ENCODE measurements around the gene GPHA2.
A peak's percentile ranks its signal among the peaks of the same experiment; 100 is the strongest.

Gene GPHA2

DNA sequence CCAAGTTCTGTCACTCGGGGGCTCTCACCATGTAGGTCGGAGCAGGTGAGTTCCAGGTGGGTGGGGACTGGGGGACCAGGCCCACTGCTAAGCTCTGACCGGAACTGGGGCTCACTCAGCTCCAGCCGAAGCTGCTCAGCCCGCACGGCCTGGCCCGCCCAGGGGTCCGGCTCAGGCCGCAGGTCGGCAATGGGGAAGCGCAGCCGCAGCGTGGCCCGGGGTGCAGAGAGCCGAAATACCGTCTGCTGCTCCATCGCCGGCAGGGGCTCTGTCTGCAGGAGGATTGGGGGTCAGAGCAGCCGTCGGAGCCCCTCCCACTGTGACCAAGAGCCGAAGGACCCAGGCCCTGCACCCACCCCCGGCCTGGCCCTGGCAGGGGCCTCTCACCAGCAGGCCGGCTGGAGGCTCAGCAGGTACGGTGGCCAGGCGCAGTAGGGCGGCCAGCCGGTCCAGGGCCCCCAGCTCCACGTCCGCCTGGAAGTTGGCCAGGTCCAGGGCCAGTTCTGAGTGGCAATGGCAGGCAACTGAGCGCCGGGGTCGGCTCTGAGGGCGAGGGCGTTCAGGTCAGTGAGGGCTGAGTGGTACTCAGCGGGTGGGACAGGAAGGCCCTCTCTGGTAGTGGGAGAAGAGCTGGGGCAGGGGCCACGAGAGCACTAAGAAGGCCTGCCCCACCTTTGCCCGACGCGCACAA lies 25.9 kb downstream of the GPHA2 start:
- no peak for DNase-seq

DNA sequence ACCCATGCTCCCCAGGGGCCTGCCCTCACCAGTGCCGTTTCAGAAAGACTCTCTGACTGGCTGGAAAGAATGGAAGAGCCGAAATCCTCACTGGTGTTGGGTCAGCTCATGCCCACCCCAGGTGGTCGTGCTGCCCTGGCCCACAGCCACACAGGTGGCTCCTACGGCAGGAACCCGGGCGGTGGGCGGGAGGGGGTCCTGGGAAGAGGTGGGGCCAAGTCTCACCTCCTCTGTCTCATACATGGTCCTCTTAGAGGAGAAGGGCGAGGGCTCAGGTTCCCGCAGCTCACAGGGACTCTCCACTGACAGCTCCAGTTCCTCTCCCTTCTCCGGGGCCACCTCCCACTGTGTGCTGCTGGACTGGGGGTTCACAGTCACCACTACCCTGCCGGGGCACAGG lies 26.9 kb downstream of the GPHA2 start:
- DNase-seq: no peak

DNA sequence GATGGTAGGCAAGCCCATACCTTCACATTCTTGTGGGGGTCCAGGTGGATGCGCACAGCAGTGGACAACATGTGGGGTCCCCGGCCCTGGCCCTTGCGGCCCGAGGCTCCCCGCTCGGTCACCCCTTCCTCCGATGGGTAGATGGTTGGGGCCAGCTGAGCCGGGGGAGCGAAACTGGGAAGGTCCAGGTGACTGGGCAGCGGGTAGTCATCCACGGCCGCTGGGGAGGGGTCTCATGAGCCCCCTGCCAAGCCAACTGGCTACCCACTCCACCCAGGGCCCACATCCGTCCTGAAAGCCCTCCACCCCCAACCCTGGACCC lies 29.4 kb downstream of the GPHA2 start:
- no peak for DNase-seq

DNA sequence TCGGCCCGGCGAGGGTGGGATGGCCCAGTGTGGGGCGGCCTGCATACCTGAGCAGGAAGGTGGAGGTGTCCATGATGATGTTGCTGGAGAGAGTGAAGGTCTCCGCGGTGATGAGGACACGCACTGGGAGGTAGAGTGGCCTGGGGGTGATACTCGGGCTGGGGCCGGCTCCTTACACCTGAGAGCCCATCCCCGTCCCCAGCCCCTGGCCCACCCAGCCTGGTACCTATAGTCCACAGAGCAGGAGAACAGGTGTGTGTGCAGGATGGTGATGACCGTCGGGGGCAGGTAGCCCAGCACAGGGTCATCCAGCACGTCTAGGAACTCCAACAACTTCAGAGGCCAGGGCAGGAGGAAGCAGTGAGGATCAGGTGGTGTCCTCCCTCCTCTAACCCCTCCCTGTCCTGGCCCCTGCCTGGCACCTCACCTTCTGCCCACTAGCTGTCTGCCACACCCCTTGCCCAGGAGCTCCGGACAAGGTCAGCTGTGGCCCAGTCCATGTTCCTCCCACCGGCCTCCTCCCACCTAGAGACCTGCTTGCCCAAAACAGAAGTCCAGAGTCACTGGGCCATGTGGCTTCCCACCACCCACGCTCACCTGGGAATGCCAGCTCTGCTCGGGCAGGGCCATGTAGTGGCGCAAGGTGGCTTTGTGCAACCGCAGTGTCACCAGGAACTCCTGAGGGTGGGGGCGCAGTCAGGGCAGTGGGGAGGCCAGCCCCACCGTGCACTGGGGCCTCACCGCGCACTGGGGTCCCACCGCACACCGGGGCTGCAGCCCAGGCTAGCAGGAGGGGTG lies 30.0 kb downstream of the GPHA2 start:
- no peak for DNase-seq

DNA sequence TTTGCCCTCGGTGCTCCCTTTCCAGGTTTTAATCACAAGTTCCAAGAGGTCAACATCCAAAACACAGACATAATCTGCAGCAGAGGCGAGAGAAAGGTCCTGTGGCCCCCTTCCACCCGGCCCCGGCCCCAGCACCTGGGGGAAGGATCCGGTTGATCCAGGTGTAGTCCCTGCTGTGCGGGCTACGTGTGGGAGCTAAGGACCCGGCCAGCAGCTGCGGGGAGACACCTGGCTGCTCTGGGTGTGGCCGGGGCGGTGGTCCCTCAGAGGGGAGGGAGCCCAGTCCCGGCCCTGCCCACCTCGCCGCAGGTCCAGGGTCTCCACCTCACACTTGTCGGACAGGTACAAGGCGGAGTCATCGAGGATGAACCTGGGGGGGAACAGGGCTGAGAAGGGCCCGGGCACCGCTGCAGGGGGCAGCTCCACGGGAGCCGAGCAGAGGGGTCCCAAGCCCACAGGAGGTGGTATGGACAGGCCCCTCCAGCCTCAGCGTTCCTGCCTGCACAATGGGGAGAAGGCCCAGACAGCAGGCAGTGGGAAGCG lies 32.3 kb downstream of the GPHA2 start:
- DNase-seq: no peak

DNA sequence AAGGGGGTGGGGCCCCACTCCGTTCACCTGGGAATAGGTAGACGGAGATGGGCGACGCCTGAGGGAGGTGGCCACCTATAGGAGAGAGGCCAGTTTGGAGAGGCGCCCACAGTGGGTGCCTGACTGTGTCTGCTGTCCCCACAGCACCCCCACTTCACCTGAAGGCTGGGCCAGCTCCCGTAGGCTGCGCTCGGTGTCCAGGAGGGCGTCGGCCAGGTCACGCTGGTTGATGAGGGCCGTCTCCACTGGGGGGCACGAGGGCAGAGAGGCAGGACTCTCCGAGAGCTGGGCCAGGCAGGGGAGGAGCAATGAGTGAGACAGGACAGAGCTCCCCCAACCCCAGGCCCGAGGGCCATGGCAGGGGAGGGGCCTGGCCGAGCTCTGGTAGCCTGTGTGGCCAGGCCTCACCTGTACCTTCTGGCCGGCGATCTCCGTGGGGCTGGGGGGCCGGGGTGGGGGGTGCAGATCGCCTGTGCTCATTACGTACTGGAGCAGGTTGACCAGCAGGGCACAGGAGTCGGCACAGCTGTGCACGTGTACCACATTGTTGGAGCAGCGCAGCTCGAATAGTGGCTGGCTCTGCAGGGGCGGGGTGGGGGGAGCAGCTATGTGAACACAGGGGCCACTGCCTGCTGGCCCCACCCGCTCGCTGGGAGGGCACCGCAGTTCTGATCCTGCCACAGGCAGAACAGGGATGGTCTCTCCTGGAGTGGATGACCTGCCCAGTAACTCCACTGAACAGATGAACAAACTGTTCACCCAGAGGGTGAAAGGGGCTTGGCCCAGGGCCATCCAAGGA lies 33.4 kb downstream of the GPHA2 start:
- no peak for DNase-seq

DNA sequence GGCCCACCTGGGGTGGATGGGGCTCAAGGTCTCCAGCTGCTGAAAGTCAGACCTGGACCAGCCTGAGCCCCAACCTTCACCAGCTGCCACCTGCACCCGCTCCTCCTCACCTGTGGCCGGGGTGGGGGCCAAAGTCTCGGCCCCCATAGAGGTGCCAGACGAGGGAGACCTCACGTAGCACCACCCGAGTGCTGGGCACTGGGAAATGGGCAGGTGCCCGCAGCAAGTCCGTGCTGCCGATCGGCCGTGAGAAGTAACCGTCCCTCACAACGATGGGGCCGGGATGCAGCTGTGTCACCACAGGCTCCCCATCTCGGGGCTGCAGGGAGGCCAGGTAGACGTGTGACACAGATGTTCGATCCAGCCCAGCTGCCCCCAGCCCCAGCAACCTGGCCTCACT lies 34.9 kb downstream of the GPHA2 start:
- DNase-seq: no peak

DNA sequence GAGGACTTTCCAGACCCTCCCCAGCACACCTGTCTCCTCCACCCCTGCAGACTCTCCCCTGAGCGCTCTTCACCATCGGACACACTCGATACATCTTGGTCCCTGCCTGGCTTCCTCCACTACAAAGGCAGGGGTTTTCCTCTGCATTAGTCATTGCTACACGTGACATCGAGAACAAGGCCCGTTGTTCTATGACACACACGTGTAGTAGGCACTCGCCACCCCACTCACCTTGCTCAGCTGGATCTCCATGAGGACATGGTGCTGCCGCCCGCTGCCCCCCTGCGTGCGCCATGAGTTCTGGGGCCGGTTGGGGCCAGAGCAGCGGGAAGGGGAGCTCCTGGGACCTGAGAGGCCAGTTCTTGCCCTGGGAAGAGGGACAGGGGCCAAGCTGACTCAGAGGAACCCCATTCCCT lies 35.4 kb downstream of the GPHA2 start:
- no peak for DNase-seq

DNA sequence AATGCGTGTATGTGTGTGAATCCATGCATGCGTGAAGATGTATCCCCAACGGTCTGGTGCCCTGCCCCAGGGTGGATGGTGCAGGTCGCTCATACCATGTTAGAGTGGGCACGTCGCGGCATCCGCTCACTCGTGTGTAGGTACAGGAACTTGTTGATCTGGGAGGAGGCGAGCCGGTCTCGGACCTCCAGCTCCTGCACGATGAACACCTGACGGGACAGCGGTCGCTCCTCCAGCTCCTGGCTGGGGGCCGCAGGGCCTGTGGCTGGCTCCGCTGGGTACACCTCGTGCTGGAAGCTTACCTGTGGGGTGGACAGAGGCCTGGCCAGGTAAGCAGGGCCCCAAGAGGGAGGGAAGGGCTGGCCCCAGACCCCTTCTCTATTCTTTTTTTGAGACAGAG lies 37.2 kb downstream of the GPHA2 start:
- no peak for DNase-seq

DNA sequence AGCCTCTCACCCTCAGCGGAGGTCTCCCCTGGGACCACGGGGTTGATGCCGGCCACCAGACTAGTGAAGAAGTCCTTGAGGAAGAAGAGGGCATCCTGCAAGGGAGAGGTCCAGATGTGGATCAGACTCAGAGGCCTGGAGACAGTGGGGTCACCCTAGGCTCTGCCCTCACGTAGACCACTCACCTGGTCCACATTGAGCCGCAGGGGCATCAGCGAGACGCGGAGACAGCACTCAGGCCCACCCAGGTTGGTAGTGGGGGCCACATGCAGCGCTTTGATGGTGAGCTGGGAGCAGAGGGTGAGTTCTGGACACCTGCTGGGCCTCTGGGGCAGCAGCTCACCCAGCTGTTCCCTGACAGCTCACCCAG lies 37.6 kb downstream of the GPHA2 start:
- DNase-seq: no peak

DNA sequence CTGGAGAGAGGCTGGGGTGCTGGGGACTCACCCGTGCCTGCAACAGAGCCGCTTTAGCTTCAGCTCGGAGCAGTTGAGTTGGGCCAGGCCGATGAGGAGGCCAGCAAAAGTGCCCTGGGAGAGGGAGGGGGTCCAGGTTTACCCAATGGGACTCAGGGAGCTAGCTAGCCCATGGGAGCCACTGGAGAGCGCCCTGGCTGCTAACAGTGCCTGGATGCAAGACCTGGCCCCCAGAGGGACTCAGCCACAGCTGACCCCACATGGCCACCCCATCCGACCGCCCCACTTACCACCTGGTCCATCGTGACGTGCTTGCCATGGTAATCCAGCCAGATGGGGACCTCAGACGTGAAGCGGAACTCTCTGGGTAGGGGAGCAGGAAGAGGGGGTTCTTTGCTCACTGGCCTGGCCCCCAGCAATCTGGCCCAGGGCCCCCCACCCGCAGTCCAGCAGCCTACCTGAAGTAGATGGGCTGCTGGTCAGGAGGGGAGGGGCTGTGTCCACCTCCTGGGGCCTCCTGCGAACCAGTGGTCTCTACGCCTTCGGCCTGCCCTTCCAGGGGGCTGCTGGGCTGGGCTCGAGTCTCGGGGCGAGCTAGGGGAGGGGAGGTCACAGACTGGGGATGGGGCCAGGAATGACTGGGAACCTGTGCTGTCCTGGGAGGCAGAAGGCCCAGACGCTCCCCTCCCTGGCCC lies 38.2 kb downstream of the GPHA2 start:
- DNase-seq: no peak

DNA sequence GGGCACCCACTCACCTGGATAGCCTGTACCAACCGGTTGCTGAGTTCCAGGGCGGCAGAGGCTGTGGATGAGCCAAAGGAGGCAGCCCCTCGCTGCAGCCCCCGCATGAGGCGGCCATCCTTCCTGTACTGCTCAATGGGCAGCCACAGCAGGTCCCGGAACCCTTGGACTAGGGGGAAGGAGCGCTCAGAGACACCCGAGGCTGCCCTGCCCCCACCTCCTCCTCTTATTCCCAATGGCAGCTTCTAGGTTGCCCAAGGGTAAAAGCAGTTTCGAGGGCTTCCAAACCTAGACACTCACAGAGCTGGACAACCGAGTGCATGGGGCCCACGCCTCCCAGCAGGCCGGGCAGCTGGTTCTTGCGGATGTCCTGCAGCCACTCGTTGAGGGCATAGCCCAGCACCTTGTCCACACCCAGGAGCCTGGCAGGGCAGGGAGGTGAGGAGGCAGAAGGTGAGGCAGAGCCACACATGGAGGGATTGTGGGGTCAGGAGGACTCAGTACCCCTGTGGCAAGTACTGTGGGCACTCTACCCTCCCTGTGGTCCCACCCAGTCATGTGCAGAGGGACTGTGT lies 39.2 kb downstream of the GPHA2 start:
- DNase-seq: no peak

DNA sequence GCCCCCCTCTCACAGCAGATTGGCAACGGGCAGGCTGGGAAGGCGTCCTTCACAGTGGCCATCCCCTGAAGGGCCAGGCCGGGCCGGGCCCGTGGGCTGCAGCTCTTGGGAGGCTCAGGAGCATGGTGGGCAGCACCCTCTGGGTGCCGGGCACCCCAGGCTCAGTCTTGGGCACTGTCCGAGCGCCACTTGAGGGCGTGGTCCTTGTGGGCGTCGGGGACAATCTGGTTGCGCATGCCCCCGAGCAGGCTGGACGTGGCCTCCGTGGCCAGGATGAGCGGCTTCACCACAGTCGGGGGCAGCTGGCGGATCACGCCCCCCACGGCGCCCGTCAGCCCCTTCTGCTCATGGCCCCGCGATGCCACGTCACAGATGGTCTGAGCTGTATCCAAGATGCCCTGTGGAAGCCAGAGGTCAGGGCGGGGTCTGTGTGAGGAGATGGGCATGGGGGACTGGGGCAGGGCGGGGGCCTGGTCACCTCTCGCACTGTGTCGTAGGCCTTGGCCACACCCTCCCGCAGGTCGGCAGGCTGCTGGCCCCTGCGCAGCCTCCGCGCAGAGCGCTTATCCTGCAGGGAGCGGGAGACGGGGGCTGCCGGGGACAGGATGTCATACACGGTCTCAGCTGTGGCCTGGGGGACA lies 40.8 kb downstream of the GPHA2 start:
- no peak for DNase-seq

DNA sequence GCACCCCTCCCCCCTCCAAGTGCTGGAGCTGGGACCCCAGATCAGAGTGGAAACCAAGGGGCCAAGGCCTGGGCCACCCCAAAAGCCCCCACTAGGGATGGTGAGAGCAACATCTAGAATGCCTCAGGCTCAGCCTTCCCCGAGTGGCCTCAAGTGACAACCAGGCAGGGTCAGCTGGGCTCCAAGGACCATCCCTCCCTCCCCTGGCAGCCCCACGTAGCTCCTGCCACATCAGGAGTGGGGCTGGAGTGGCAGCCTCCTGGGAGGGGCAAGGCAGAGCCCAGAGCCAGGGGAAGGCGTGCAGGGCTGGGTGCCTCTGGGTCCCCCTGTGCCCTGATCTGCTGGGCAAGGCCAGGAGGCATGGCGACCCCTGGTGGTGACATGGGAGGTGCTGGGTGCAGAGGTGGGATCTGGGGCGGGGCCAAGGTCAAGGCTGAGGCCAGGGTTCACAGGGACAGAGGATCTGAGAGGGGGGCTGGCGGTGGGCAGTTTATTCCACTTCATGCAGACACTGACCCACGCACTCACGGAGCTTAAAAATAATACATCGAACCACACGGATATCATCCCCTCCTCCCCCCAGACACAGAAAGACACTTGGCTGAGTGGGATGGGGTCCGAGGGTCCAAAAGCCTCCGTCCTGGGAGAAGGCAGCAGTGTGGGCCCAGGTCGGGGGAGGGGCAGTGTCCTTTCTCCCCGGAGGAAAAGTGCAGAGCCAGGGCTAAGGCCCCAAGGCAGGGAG lies 41.5 kb downstream of the GPHA2 start:
- peak; percentile 57 for DNase-seq

DNA sequence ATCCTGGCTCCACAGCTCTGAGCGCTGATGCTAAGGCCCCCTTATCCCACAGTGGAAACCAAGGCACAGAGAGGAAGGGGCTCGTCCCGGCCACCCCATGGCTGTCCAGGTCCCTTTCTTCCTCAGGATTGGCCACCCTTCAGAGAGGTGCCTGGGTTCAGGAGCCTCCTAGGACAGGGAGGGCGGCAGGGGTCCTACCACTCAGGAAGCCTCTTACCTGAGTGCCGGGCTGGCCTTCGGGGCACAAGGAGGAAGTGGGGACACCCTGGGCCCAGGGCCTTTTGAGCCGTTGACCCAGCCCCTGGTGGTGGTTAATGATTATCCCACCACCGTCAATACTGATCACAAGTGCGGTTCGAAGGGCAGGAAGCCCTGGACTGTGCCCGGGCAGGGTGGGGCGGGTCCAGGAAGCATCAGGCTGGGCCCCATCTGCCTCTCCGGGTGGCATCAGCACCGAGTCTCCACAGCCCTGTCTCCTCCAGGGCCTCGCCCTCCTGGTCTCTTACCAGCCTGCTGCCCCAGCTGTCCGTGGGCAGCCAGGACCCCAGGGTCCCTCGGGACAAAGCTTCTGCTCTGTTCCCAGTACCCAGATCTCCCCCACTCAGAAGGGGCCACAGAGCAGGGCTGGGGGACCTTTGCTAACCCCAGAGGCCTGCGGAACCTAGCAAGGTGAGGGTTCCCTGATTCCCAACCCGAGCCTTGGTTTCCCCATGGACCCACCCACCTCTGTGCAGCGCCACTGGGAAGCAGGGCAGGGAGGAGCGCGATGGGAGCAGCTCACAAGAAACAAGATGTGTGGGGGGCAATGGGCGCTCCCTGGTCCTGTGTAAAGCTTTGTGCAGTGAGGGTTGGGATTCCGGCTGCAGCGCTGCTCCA lies 42.3 kb downstream of the GPHA2 start:
- no peak for DNase-seq

DNA sequence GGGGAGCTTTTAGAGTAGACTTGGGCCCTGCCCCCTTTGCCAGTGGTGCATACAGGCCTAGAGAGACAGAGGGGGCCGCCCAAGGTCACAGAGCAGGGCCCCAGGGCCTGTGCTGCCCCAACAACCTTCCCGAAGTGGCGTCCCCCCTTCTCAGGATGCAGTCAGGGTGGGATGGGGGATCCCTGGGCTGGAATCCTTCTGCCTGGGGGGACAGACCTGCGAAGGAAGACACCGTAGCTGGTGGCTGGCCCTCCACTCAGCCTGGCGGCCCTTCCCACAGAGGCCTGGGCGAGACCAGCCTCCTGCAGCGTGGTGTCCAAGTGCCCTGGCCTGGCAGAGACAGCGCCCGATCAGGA lies 42.9 kb downstream of the GPHA2 start:
- DNase-seq: no peak

DNA sequence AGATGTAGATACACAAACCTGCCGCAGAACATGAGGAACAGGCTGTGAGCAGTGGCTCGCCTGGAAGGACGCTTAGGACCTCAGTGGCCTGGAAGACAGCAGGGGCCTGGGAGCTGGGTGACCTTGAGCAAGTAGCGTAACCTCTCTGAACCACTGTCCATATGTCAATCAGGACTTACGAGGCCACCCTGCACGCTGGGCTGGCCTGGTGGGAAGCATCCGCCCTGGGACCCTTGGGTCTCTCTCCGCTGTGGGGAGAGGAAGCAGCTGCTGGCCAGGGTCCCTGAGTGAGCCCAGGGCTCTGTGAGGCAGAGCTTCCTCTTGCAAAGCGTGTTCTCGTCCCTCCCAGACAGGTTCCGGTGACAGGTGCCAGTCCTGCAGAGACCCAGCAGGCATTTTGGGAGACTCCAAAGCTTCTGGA lies 43.3 kb downstream of the GPHA2 start:
- no peak for DNase-seq

DNA sequence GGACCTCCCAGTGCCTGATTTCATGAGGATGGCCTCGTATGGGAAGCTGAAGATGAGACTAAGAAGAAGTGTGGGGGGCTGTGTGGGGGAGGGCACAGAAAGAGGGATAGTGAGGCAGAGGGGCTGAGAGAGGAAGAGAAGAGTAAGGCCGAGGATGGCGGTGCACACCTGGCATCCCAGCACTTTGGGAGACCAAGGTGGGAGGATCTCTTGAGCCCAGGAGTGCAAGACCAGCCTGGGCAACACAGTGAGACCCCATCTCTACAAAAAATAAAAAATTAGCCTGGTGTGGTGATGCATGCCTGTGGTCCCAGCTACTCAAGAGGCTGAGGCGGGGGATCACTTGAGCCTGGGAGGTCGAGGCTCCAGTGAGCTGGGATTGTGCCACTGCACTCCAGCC lies 43.8 kb downstream of the GPHA2 start:
- no peak for DNase-seq

DNA sequence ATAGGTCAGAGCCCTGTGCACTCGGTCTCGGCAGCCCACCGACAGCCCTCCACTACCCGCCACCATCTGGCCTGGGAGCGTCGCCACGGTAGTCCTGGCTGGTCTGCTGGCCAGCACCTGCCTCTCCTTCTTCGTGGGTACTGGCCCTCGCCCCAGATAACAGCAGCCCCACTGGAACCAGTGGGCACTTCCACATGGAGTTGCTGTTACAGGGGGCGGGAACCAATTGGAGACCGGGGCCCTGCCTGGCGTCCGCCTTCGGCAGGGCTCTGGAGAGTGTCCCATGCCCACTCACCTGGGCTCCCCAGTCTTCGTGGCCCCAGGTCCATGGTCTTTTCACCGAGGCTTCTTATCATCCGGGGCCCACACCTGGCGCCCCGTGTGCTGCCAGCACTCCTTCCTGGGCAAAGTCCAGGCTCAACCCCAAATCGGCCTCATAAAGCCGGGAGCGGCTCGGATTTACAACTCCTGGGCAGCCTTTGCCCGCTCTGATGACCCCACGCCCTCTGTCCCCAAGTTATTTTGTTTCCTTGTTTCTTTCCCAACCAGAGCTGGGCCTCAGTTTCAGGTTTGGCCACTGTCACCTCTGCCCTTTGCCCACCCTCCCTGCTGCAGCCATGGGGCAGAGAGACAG lies 44.4 kb downstream of the GPHA2 start:
- DNase-seq: no peak

DNA sequence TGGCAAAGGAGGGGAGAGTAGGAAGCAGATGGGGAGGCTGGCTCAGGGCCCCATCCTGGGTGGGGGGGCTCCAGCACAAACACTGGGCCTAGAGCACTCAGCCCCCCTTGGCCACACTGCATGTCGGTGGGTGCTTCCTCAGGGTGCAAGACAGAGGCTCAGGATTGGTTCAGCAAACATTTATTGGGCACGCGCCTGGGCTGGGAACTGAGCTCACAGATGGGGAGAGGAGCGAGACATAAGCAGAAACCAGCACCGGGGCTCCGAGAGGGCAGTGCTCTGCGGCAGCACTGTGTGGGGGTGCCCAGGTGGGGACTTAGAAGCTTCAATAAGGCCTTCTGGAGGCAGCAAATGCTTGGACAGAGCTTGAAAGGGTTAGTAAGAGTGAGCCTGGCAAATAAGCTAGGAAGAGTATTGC lies 45.2 kb downstream of the GPHA2 start:
- DNase-seq: no peak
